A673 (cell line): ENCODE results near the gene UBD.

Source experiments
- CTCF ChIP-seq: fragments of 300-800, 200-600 bp; sonication (generic); conservative IDR thresholded peaks from 2 replicates; pipeline ENCODE4 v1.5.1; 2017; ENCODE audit warnings: low read depth, mild to moderate bottlenecking, antibody characterized with exemption, low read length, moderate library complexity, mixed read lengths
- EZH2 ChIP-seq: fragments of 200-600 bp; sonication (generic); IDR thresholded peaks from 2 replicates; pipeline ENCODE4 v1.6.1; 2017; ENCODE audit warnings: borderline replicate concordance, low read depth, mild to moderate bottlenecking, mixed read lengths, antibody characterized with exemption, low read length; ENCODE audit not compliant: poor library complexity, severe bottlenecking

- no peak for TF ChIP-seq CTCF
- TF ChIP-seq EZH2, result no peak
These were observed 30.5 kb downstream of the UBD start for GRCh38 chr6:29528988-29529560.
